ENCODE results near the gene OR10G3.
"Not testable (repeated sequence)": the region's sequence is repeated elsewhere in the genome, so short reads cannot be mapped to it uniquely, and the experiment has no call there.

Gene OR10G3

DNA sequence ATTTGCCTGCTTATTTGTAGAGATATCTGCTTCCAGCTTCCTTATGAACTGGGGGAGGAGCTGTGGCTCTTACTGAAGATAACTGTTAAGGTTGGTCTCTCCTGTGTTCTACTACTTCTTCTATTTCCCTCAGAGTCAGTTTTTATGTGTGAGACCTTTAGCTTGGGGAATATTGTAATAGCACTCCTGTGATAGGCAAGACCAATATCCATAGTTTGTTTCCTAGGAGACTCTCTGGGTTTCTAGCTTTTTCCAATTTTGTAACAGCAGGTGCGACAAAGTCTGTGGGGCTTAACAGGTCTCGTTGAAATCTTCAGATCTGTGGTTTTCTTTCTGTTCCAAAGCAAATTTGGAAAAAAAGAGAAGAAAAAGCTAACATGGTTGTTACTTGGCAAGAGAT lies at the start of gene OR10G3:
Gene OR10G3, minus strand, starts transcription at position 101 of the 400 bp plus-strand sequence. CDS start 9,332 bp downstream, outside the sequence.
- TF ChIP-seq JUND (IDR thresholded peaks at IDR 0.05; ENCODE audit: low read depth), result no peak
- in situ Hi-C loops (cut with HindIII; ENCODE audit: low pct_unique_long_range_greater_than_20kb, low sequenced_read_pairs), result no loop called here
- no peak for DNase-seq (ENCODE audit: low read depth in 1 of 2, low spot score in 1 of 2)

DNA sequence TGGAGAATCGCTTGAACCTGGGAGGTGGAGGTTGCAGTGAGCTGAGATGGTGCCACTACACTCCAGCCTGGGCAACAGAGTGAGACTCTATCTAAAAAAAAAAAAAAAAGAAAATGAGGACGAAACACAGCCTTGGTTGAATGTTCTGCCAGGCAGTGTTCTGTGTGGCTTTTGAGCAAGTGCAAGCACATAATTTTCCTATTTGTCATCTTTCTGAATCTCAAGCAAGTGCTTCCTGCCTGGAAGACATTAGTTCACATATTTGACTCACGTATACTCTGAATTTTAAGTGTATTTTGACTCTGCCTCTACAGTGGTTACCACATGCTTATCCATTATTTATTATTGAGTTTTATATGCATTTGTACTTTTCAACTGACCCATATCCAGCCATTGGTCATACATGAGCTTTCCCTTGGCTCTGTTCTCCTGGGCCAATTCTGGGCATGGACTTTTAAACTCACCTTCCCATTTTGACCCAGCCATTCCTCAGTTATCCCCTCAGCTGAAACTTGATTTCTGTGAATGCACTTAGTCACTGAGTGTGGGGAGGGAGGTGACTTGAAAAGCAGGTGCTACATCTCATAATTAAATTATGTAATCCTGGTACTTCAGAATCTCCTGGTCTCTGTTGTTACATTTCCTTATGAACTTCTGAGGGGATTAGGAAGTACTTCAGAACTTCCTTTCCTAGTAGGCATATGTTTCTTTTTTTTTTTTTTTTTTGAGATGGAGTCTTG lies 46.8 kb upstream of the OR10G3 start:
- in situ Hi-C loops (cut with HindIII; ENCODE audit: low pct_unique_long_range_greater_than_20kb, low sequenced_read_pairs), result no loop called here
- no peak for TF ChIP-seq JUND (IDR thresholded peaks at IDR 0.05; ENCODE audit: low read depth)
- no peak for DNase-seq (ENCODE audit: low read depth in 1 of 2, low spot score in 1 of 2)

DNA sequence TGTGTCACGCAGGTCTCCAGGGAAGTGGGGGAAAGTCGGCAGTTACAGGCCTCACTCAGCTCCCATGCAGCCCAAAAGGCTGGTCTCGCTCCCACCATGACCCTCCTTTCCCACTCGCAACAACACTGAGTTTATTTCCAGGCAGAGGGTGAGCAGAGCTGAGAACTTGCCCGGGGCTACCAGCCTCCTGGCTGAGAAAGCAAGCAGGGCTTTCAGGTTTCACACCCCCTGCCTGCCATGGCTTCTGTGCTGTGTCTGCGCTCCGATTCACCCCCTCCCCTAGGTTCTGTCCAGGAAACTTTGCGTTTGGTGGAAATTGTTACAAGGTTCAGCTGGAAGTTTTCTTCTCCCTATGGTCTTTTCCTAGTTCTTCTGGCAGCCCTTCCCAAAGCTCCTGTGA lies 37.7 kb upstream of the OR10G3 start:
- in situ Hi-C loops (cut with HindIII; ENCODE audit: low pct_unique_long_range_greater_than_20kb, low sequenced_read_pairs), result no loop called here
- no peak for TF ChIP-seq JUND (IDR thresholded peaks at IDR 0.05; ENCODE audit: low read depth)
- no peak for DNase-seq (ENCODE audit: low read depth in 1 of 2, low spot score in 1 of 2)

- peak in 1 of 2 experiments; percentile 57 for DNase-seq (ENCODE audit: low read depth in 1 of 2, low spot score in 1 of 2)
- TF ChIP-seq JUND (IDR thresholded peaks at IDR 0.05; ENCODE audit: low read depth), result no peak
- in situ Hi-C loops (cut with HindIII; ENCODE audit: low pct_unique_long_range_greater_than_20kb, low sequenced_read_pairs), result no loop called here
Observed at GRCh38 chr14:21614240-21614639, 34.4 kb upstream of the OR10G3 start.

DNA sequence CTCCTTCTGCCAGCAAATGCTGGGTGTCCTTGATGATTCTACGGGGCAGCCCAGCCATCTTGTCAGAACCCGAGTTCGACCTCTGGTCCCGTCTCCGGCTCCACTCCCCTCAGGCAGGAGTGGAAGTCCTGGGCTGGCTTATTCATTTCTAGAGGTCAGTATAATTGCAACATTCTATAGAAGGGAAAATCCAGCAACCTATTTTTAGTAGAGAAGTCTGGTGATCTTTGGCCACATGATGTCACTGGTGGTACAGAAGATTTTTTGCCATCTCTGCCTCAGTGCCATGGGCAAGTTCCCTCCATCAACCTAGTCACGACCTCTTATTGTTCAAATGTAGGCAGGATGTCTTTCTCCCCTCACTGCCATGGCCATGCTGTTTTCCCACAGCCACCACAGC lies 32.4 kb upstream of the OR10G3 start:
- DNase-seq (ENCODE audit: low read depth in 1 of 2, low spot score in 1 of 2), result peak in 1 of 2 experiments; percentile 41
- in situ Hi-C loops (cut with HindIII; ENCODE audit: low pct_unique_long_range_greater_than_20kb, low sequenced_read_pairs), result no loop called here
- TF ChIP-seq JUND (IDR thresholded peaks at IDR 0.05; ENCODE audit: low read depth), result no peak

DNA sequence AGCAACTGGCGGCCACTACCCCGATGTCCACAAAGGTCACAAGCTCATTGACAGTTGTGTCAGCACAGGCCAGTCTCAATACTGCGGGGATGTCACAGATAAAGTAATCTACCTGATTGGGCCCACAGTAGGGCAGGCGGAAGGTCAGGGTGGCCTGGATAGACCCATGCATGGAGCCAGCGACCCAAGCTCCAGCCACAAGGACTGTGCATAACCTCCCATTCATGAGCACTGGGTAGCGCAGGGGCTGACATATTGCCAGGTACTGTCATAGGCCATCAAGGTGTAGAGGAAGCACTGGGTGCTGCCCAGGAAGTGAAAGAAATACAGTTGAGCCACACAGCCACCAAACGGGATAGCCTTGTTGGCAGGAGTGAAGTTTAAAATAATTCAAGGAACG lies 22.3 kb upstream of the OR10G3 start:
- in situ Hi-C loops (cut with HindIII; ENCODE audit: low pct_unique_long_range_greater_than_20kb, low sequenced_read_pairs); DNase-seq (ENCODE audit: low read depth in 1 of 2, low spot score in 1 of 2): not testable (repeated sequence)

GRCh38 chr14:21589317-21589716 lies 9.4 kb upstream of the OR10G3 start:
- DNase-seq (ENCODE audit: low read depth in 1 of 2, low spot score in 1 of 2), result no peak
- no peak for TF ChIP-seq JUND (IDR thresholded peaks at IDR 0.05; ENCODE audit: low read depth)
- in situ Hi-C loops (cut with HindIII; ENCODE audit: low pct_unique_long_range_greater_than_20kb, low sequenced_read_pairs), result no loop called here

DNA sequence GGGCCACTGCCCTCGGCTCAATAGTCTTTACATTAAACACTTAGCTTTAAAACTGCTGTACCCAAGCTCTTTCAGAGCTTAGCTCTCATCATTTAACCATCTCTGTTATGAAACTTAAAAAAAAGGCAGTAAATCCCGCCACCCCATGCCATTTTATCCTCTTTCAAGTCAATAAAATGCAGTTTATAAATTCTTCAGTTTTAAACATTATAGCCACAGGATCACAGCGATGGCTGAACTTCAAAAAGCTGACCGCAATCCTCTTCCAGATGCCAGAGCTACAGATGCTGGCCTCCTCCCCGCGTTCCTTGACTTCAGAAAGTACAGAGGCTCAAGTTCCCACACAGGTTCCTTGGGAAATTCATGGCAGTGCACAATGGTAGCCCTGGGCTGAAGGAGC lies 4.2 kb downstream of the OR10G3 start:
- no peak for DNase-seq (ENCODE audit: low read depth in 1 of 2, low spot score in 1 of 2)
- TF ChIP-seq JUND (IDR thresholded peaks at IDR 0.05; ENCODE audit: low read depth), result no peak
- in situ Hi-C loops (cut with HindIII; ENCODE audit: low pct_unique_long_range_greater_than_20kb, low sequenced_read_pairs), result no loop called here

GRCh38 chr14:21572604-21573003 lies 7.3 kb downstream of the OR10G3 start:
- in situ Hi-C loops (cut with HindIII; ENCODE audit: low pct_unique_long_range_greater_than_20kb, low sequenced_read_pairs), result no loop called here
- DNase-seq (ENCODE audit: low read depth in 1 of 2, low spot score in 1 of 2), result no peak
- no peak for TF ChIP-seq JUND (IDR thresholded peaks at IDR 0.05; ENCODE audit: low read depth)

- in situ Hi-C loops (cut with HindIII; ENCODE audit: low pct_unique_long_range_greater_than_20kb, low sequenced_read_pairs), result no loop called here
- DNase-seq (ENCODE audit: low read depth in 1 of 2, low spot score in 1 of 2), result no peak
- TF ChIP-seq JUND (IDR thresholded peaks at IDR 0.05; ENCODE audit: low read depth), result no peak
Observed at GRCh38 chr14:21558703-21559170, 21.1 kb downstream of the OR10G3 start.

DNA sequence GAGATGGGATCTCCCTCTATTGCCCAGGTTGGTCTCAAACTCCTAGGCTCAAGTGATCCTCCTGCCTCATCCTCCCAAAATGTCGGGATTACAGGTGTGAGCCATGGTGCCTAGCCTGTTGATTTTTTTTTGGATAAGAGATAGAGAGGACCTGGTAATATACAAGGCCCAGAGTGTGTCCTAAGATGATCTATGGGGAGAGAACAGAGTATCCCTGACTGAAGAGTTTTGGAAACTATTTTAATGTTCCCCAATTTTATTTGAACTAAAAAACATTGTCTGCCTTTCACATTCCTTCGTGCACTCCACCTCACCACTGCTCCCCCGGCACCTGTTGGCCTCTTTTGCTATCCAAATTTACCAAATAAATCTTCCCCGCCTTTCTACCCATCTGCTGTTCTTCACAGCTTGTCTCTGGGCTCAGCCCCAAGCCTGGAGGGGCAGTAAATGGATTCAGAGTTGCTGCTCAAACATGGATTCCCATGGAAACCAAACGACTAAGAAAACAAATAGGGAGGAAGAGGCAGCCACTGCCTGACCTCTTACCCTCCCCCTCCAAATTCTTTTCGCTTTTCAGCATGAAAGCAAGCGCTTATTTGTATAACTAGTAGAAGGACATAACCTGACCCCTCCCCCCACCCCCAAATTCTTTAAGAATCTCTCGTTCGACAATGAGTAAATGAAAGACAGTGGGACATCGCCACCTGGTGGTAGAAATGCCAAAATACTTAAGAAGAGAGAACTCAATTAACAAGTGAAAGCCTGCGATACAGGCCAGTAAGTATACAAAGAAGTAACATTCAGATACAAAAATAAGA lies 22.6 kb downstream of the OR10G3 start:
- in situ Hi-C loops (cut with HindIII; ENCODE audit: low pct_unique_long_range_greater_than_20kb, low sequenced_read_pairs), result no loop called here
- no peak for TF ChIP-seq JUND (IDR thresholded peaks at IDR 0.05; ENCODE audit: low read depth)
- peak; percentile 30 to 97 for DNase-seq (ENCODE audit: low read depth in 1 of 2, low spot score in 1 of 2)

DNA sequence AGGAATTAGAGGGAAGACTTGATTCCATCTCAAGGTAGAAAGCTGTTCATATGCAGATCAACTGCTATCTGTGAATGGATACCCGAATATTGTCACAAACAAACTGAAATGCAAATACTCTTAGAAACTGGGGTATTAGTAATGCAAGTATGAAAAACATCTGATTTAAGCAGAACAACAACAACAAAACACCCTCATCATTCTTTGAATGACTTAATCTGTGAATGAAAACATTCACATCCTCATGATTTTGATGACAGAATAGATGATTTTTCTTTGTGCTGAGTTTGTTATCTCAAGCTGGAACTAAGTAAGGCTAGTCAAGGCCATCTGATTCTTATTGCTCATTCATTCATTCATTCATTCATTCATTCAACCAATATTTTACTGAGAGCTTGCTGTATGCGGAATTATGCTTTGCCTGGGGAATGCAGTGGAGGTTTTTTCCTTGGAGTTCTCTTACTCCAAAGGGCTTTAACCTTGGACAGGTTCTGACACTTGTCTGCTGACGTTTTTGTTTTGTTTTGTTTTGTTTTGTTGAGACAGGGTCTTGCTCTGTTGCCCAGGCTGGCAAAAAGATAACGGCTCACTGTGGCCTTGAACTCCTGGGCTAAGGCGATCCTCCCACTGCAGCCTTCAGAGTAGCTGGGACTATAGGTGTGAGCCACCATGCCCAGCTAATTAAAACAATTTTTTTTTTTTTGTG lies 23.3 kb downstream of the OR10G3 start:
- no peak for DNase-seq (ENCODE audit: low read depth in 1 of 2, low spot score in 1 of 2)
- no peak for TF ChIP-seq JUND (IDR thresholded peaks at IDR 0.05; ENCODE audit: low read depth)
- in situ Hi-C loops (cut with HindIII; ENCODE audit: low pct_unique_long_range_greater_than_20kb, low sequenced_read_pairs), result no loop called here

- in situ Hi-C loops (cut with HindIII; ENCODE audit: low pct_unique_long_range_greater_than_20kb, low sequenced_read_pairs), result no loop called here
Observed at GRCh38 chr14:21553266-21553665, 26.6 kb downstream of the OR10G3 start.

GRCh38 chr14:21544588-21544987 lies 35.3 kb downstream of the OR10G3 start:
- DNase-seq (ENCODE audit: low read depth in 1 of 2, low spot score in 1 of 2); in situ Hi-C loops (cut with HindIII; ENCODE audit: low pct_unique_long_range_greater_than_20kb, low sequenced_read_pairs): not testable (repeated sequence)

More at GRCh38 chr14:21553266-21553665, 26.6 kb downstream of the OR10G3 start:
- no peak for DNase-seq (ENCODE audit: low read depth in 1 of 2, low spot score in 1 of 2)
- TF ChIP-seq JUND (IDR thresholded peaks at IDR 0.05; ENCODE audit: low read depth), result no peak

Measured in T47D (cell line).